Measurements from ENCODE around the gene SLC13A2. TPM values are rescaled to one million over a fixed set of nuclear protein-coding genes. Genes with fewer than 3 reads are reported as not detected.
"Not testable (repeated sequence)": the region's sequence is repeated elsewhere in the genome, so short reads cannot be mapped to it uniquely, and the experiment has no call there.

Gene SLC13A2
- total RNA-seq, 2 experiments from 2014 or later, result not detected

GRCh38 chr17:28449859-28450258 is 23.6 kb upstream of the SLC13A2 start:
- H3K36me3 Mint-ChIP-seq (ENCODE audit: low read depth), result no peaks in the 10 kb centered on the region
- no peak for ATAC-seq
- H3K4me3 Mint-ChIP-seq, result no peak overlapping the region
- POLR2A ChIA-PET, result no interaction called here
- H3K27ac Mint-ChIP-seq, result no peak overlapping the region
- DNase-seq, result no peak
- H3K9me3 Mint-ChIP-seq, result no peaks in the 10 kb centered on the region
- TF ChIP-seq CTCF (IDR thresholded peaks at IDR 0.05), result no peak
- CTCF ChIA-PET, result interaction anchor here (1.3 to 1.7 kb wide), 2 partner anchors 13 to 33 kb away, joined by 3 to 6 read pairs; no protein-coding TSS in a partner anchor
- no peaks in the 10 kb centered on the region for H3K4me1 Mint-ChIP-seq (ENCODE audit: low read depth)
- H3K27me3 Mint-ChIP-seq, result peaks cover 7% of the 10 kb centered on the region
- intact Hi-C loops (cut with micrococcal nuclease), result no loop called here

- no peaks in the 10 kb centered on the region for H3K4me1 Mint-ChIP-seq (ENCODE audit: low read depth)
- ChIA-PET CTCF (no interaction called here), POLR2A (no interaction called here)
- H3K27me3 Mint-ChIP-seq, result no peaks in the 10 kb centered on the region
- no peak for DNase-seq
- peaks cover 2% of the 10 kb centered on the region for H3K9me3 Mint-ChIP-seq
- H3K36me3 Mint-ChIP-seq (ENCODE audit: low read depth), result no peaks in the 10 kb centered on the region
- ATAC-seq, result no peak
- H3K4me3 Mint-ChIP-seq, result no peak overlapping the region
- TF ChIP-seq CTCF (IDR thresholded peaks at IDR 0.05), result no peak
- intact Hi-C loops (cut with micrococcal nuclease), result no loop called here
- no peak overlapping the region for H3K27ac Mint-ChIP-seq
Measured at GRCh38 chr17:28457890-28458289, 15.6 kb upstream of the SLC13A2 start.

- H3K27ac Mint-ChIP-seq; H3K27me3 Mint-ChIP-seq; ATAC-seq; POLR2A ChIA-PET; H3K4me1 Mint-ChIP-seq (ENCODE audit: low read depth); CTCF ChIA-PET; intact Hi-C loops (cut with micrococcal nuclease); H3K9me3 Mint-ChIP-seq; H3K4me3 Mint-ChIP-seq; H3K36me3 Mint-ChIP-seq (ENCODE audit: low read depth); DNase-seq: not testable (repeated sequence)
Measured at GRCh38 chr17:28458881-28459280, 14.6 kb upstream of the SLC13A2 start.

GRCh38 chr17:28460901-28461300 is 12.5 kb upstream of the SLC13A2 start:
- H3K27ac Mint-ChIP-seq, result no peak overlapping the region
- H3K4me1 Mint-ChIP-seq (ENCODE audit: low read depth), result no peaks in the 10 kb centered on the region
- H3K27me3 Mint-ChIP-seq, result peaks cover 1% of the 10 kb centered on the region
- CTCF ChIA-PET, result interaction anchor here (1.1 kb wide), 1 partner anchor 87 kb away, joined by 3 read pairs; no protein-coding TSS in a partner anchor
- peaks cover 2% of the 10 kb centered on the region for H3K9me3 Mint-ChIP-seq
- POLR2A ChIA-PET, result no interaction called here
- no peak for TF ChIP-seq CTCF (IDR thresholded peaks at IDR 0.05)
- no peak for ATAC-seq
- no peaks in the 10 kb centered on the region for H3K36me3 Mint-ChIP-seq (ENCODE audit: low read depth)
- no peak overlapping the region for H3K4me3 Mint-ChIP-seq
- intact Hi-C loops (cut with micrococcal nuclease), result no loop called here
- DNase-seq, result no peak

GRCh38 chr17:28466001-28466400 is 7.4 kb upstream of the SLC13A2 start:
- POLR2A ChIA-PET, result interaction anchor here (1.0 kb wide), 1 partner anchor 79 kb away, joined by 4 read pairs; no protein-coding TSS in a partner anchor
- intact Hi-C loops (cut with micrococcal nuclease), result no loop called here
- TF ChIP-seq CTCF (IDR thresholded peaks at IDR 0.05), result no peak
- ATAC-seq (no peak), DNase-seq (no peak)
- Mint-ChIP-seq H3K27ac (no peak overlapping the region), H3K4me1 (ENCODE audit: low read depth) (peaks cover 14% of the 10 kb centered on the region), H3K4me3 (no peak overlapping the region), H3K36me3 (ENCODE audit: low read depth) (no peaks in the 10 kb centered on the region), H3K9me3 (no peaks in the 10 kb centered on the region), H3K27me3 (peaks cover 4% of the 10 kb centered on the region)
- CTCF ChIA-PET, result interaction anchor here (1.7 kb wide), 1 partner anchor 49 kb away, joined by 8 read pairs; no protein-coding TSS in a partner anchor
